Measurements from ENCODE around the gene FAM170B.

DNA sequence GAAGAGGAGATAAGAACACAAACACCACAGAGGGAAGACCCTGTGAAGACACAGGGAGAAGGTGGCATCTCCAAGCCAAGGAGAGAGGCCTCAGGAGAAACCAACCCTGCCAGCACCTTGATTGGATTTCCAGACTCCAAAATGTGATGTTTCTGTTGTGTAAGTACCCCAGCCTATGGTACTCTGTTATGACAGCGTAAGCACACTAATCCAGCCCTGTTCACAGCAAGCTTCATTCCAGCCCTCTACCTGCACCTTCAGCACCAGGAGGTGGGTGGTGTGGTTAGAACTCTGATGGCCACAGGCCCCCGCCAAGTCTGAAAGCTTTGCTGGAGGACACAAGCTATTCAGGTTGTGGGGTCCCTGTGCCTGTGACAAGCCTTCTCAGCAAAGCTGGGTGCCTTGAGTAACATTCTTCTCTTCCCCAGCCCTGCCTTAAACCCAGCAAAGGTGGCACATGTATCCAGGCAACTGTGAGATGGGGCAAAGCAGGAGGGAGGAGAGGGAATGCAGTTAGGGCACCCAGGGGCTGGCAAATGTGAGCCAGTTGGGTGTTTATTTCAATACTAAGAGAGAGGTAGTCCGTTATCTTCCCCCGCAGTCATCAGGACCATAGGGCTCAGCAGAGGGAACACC, 23.0 kb downstream of the FAM170B start:
- TF ChIP-seq, protein P1, sequence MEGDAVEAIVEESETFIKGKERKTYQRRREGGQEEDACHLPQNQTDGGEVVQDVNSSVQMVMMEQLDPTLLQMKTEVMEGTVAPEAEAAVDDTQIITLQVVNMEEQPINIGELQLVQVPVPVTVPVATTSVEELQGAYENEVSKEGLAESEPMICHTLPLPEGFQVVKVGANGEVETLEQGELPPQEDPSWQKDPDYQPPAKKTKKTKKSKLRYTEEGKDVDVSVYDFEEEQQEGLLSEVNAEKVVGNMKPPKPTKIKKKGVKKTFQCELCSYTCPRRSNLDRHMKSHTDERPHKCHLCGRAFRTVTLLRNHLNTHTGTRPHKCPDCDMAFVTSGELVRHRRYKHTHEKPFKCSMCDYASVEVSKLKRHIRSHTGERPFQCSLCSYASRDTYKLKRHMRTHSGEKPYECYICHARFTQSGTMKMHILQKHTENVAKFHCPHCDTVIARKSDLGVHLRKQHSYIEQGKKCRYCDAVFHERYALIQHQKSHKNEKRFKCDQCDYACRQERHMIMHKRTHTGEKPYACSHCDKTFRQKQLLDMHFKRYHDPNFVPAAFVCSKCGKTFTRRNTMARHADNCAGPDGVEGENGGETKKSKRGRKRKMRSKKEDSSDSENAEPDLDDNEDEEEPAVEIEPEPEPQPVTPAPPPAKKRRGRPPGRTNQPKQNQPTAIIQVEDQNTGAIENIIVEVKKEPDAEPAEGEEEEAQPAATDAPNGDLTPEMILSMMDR (IDR thresholded peaks at IDR 0.05) = no peak
- no peak for TF ChIP-seq POLR2A (IDR thresholded peaks at IDR 0.05)

Measured in uterus (tissue), 2 donors.